K562 (cell line): ENCODE data around the gene CCDC172. TPM values are rescaled to one million over a fixed set of nuclear protein-coding genes. Genes with fewer than 3 reads are reported as not detected.

ENCODE experiments used
- ATAC-seq: fragments of 200-7000 bp; cut with Tn5 transposase; 3 replicates; pipeline ENCODE4 v1.9.1; 2020; ENCODE audit warnings: moderate library complexity
- BruUV-seq: library from RNA; stranded (reverse); fragments of 400-500 nt; replicated peaks from 2 replicates; lab custom pipeline; 2021; lab: Mats Ljungman, UMichigan
- CTCF ChIA-PET: fragments of 300-600 bp; formaldehyde crosslinking; extraction: SDS; loops from one replicate; lab custom pipeline; 2021; ENCODE audit warnings: low intra/inter-chr PET ratio; lab: Yijun Ruan, JAX
- POLR2A ChIA-PET: fragments of 300-600, 350-650 bp; sonication (Branson Sonifier 250); formaldehyde crosslinking; extraction: SDS; loops from one replicate; lab custom pipeline; 2021; ENCODE audit warnings: antibody characterized with exemption, inconsistent platforms; lab: Yijun Ruan, JAX
- DNase-seq, 4 experiments: peaks; one replicate each; pipeline versions ENCODE4 v3.0.0 to v3.0.0-alpha.2; 2011 to 2018; ENCODE audit warnings: low spot score in 3 of 4, mixed read lengths in 3 of 4; ENCODE audit errors: extremely low read depth in 1 of 4
- FAIRE-seq: peaks from 2 replicates; lab custom pipeline; 2011; peaks lifted over from hg19 to GRCh38; lab: Jason Lieb, UNC
- H2AFZ ChIP-seq: 2 replicates; pipeline ENCODE4 v1.6.0; 2011; ENCODE audit warnings: low read depth, low read length, control low read depth, inconsistent platforms
- H3K27ac ChIP-seq: fragments of 200-600 bp; 3 replicates; pipeline ENCODE4 v1.8.0; 2011; ENCODE audit warnings: low read depth, mild to moderate bottlenecking, control low read depth, inconsistent platforms, low read length, moderate library complexity, mixed read lengths; ENCODE audit errors: extremely low read depth
- H3K27me3 ChIP-seq, 2 experiments: fragments of 300-600 bp in 1 of 2; 2 replicates in 1 of 2; 3 replicates in 1 of 2; pipeline versions ENCODE4 v1.6.0 to v1.8.0; 2011; ENCODE audit warnings: inconsistent platforms in 2 of 2, low read length in 2 of 2, mild to moderate bottlenecking in 1 of 2, mixed read lengths in 1 of 2, moderate library complexity in 1 of 2; ENCODE audit not compliant: control insufficient read depth in 2 of 2, insufficient read depth in 2 of 2
- H3K36me3 ChIP-seq: fragments of 300-600 bp; 3 replicates; pipeline ENCODE4 v1.8.0; 2011; ENCODE audit warnings: mild to moderate bottlenecking, low read length, inconsistent platforms; ENCODE audit not compliant: control insufficient read depth, insufficient read depth
- H3K4me1 ChIP-seq, 2 experiments: fragments of 200-600 bp in 1 of 2; replicated peaks in 1 of 2; 2 replicates in 1 of 2; 3 replicates in 1 of 2; pipeline versions ENCODE4 v1.5.1 to v1.8.0; 2011; ENCODE audit warnings: inconsistent platforms in 2 of 2, low read length in 2 of 2, mild to moderate bottlenecking in 1 of 2, mixed read lengths in 1 of 2, moderate library complexity in 1 of 2; ENCODE audit not compliant: control insufficient read depth in 2 of 2, insufficient read depth in 2 of 2
- H3K4me2 ChIP-seq: 2 replicates; pipeline ENCODE4 v1.6.1; 2011; ENCODE audit warnings: low read length, control low read depth, inconsistent platforms, mixed read lengths; ENCODE audit not compliant: insufficient read depth
- H3K4me3 ChIP-seq: fragments of 200-600 bp; sonication (generic), shearing (Covaris generic); 2 replicates; pipeline ENCODE4 v1.5.1; 2016; ENCODE audit warnings: control low read depth, inconsistent platforms
- H3K79me2 ChIP-seq: fragments of 200-600 bp; 3 replicates; pipeline ENCODE4 v1.8.0; 2011; ENCODE audit warnings: low read length, inconsistent platforms; ENCODE audit not compliant: control insufficient read depth, insufficient read depth
- H3K9ac ChIP-seq, 2 experiments: 2 replicates each; pipeline versions ENCODE4 v1.6.0 to v1.6.1; 2011; ENCODE audit warnings: low read depth in 2 of 2, low read length in 2 of 2, control low read depth in 1 of 2, inconsistent platforms in 1 of 2, mild to moderate bottlenecking in 1 of 2, mixed read lengths in 1 of 2; ENCODE audit not compliant: insufficient read depth in 1 of 2
- H3K9me1 ChIP-seq: one replicate; pipeline ENCODE4 v1.6.0; 2011; ENCODE audit warnings: inconsistent platforms, mild to moderate bottlenecking, low read length, moderate library complexity; ENCODE audit not compliant: control insufficient read depth, insufficient read depth
- H3K9me3 ChIP-seq: replicated peaks from 2 replicates; pipeline ENCODE4 v1.5.1; 2011; ENCODE audit warnings: low read depth, low read length, inconsistent platforms; ENCODE audit not compliant: control insufficient read depth, insufficient read depth
- H4K20me1 ChIP-seq: replicated peaks from 2 replicates; pipeline ENCODE4 v1.6.1; 2011; ENCODE audit warnings: low read length, inconsistent platforms, mixed read lengths; ENCODE audit not compliant: control insufficient read depth, insufficient read depth
- ASH1L ChIP-seq: fragments of 450-650 bp; IDR thresholded peaks from 2 replicates; pipeline ENCODE4 v1.6.1; 2018; ENCODE audit warnings: borderline replicate concordance, mild to moderate bottlenecking, low read depth; ENCODE audit not compliant: partially characterized antibody
- COPS2 ChIP-seq: fragments of 450-650 bp; conservative IDR thresholded peaks from 2 replicates; pipeline ENCODE4 v1.6.1; 2016; ENCODE audit warnings: mild to moderate bottlenecking, moderate library complexity
- DACH1 ChIP-seq: fragments of 450-650 bp; IDR thresholded peaks from 2 replicates; pipeline ENCODE4 v1.6.1; 2018; ENCODE audit not compliant: partially characterized antibody
- DIDO1 ChIP-seq: fragments of 450-650 bp; IDR thresholded peaks from 2 replicates; pipeline ENCODE4 v1.6.1; 2016; ENCODE audit warnings: low read depth, missing biosample characterization, missing genetic modification characterization
- FIP1L1 ChIP-seq: fragments of 200-400 bp; formaldehyde crosslinking; IDR thresholded peaks from 2 replicates; pipeline ENCODE4 v1.6.1; 2018; ENCODE audit warnings: mild to moderate bottlenecking, low read depth, low read length; ENCODE audit not compliant: poor library complexity, severe bottlenecking
- GABPA ChIP-seq: fragments of 200-800 bp; sonication (Bioruptor generic); conservative IDR thresholded peaks from 2 replicates; pipeline ENCODE4 v1.6.1; 2016; ENCODE audit warnings: low read depth, missing genetic modification characterization, missing compliant biosample characterization
- HDAC3 ChIP-seq: fragments of 450-650 bp; IDR thresholded peaks from 2 replicates; pipeline ENCODE4 v1.6.1; 2018; ENCODE audit warnings: borderline replicate concordance, mild to moderate bottlenecking, moderate library complexity; ENCODE audit not compliant: partially characterized antibody
- HMGN3 ChIP-seq: IDR thresholded peaks from 2 replicates; pipeline ENCODE4 v1.6.1; 2011; ENCODE audit warnings: borderline replicate concordance, low read depth, mild to moderate bottlenecking, mixed read lengths, low read length; ENCODE audit not compliant: insufficient read length; ENCODE audit errors: extremely low read depth
- RHOXF2B ChIP-seq: fragments of 250-450 bp; sonication (Bioruptor Pico); conservative IDR thresholded peaks from 2 replicates; pipeline ENCODE4 v1.5.1; 2021
- TAF7 ChIP-seq: fragments of 450-650 bp; IDR thresholded peaks from 2 replicates; pipeline ENCODE4 v1.6.1; 2016; ENCODE audit warnings: missing genetic modification characterization, missing compliant biosample characterization
- ZNF57 ChIP-seq: fragments of 450-650 bp; formaldehyde crosslinking; IDR thresholded peaks from 2 replicates; pipeline ENCODE4 v1.4.0; 2020; ENCODE audit warnings: mild to moderate bottlenecking, moderate library complexity
- ZNF668 ChIP-seq: fragments of 250-450 bp; sonication (Bioruptor Pico); IDR thresholded peaks from 2 replicates; pipeline ENCODE4 v1.8.0; 2022; ENCODE audit warnings: mild to moderate bottlenecking, inconsistent platforms
- WGBS: fragments of 100-300 bp; shearing (Covaris generic); methylation state at CpG from one replicate; pipeline ENCODE4 v1.1.6; 2016; ENCODE audit warnings: low coverage, mixed read lengths; ENCODE audit not compliant: insufficient coverage; ENCODE audit errors: missing lambda C conversion rate; 5-methylcytosine and 5-hydroxymethylcytosine counted together
- in situ Hi-C: fragments of 300-500 bp; cut with MboI; formaldehyde crosslinking; loops from 4 replicates; pipeline ENCODE4 v1.15.0; 2018; ENCODE audit warnings: inconsistent platforms, mixed read lengths
- intact Hi-C: fragments of 100-400 bp; cut with micrococcal nuclease; formaldehyde crosslinking; loops from 2 replicates; pipeline ENCODE4 v1.14.2; 2022
- polyA plus RNA-seq, 8 experiments: library from polyadenylated mRNA; depleted of rRNA in 4 of 8; stranded (reverse) in 5 of 8; unstranded in 3 of 8; fragments of >200 nt; fragmentation: Nextera tagmentation in 2 of 8; fragmentation: Illumina TruSeq in 1 of 8; extraction: Ambion mirVana in 2 of 8; extraction: Trizol in 1 of 8; gene quantifications; 2 replicates each; pipeline versions ENCODE4 v1.2.1 to v1.2.3, GENCODE V29; 2011 to 2014; ENCODE audit warnings: inconsistent platforms in 1 of 8, missing spikeins in 1 of 8
- total RNA-seq, 7 experiments: library from RNA; depleted of rRNA in 6 of 7; stranded (reverse); fragments of >200 nt in 6 of 7; fragmentation: Illumina TruSeq in 2 of 7; extraction: Trizol in 2 of 7; gene quantifications; 2 replicates each; pipeline versions ENCODE4 v1.2.1 to v1.2.3, GENCODE V29; 2011 to 2021; ENCODE audit warnings: low replicate concordance in 1 of 7

Gene CCDC172
- total and polyA plus RNA-seq, 9 of the 15 experiments (the other 6 are each of a cell fraction or from before 2014, with no cell fraction given): not detected

DNA sequence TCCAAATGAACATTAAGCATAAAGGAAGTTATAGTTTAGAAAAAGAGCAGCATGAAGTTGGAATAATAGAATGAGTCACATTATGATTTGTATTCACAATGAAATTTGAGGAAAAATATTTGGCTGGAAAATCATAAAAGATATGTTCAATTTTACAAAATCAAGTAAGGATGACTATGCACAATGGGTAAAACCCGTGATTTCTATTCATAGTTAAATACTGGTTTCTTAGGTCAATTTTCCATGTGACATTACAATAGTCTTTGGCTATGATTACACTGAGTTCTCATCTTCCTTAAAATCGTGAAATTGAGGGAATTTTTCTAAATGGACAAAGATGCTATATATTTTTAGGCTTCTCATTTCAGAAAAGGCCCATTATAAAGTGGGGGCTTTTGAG, 17.4 kb upstream of the CCDC172 start:
- Histone ChIP-seq H3K4me1 (no peaks in the 10 kb centered on the region), H3K27ac (no peak overlapping the region), H3K9me1 (no peaks in the 10 kb centered on the region), H3K4me2 (no peak overlapping the region), H3K9me3 (no peaks in the 10 kb centered on the region), H2AFZ (no peak overlapping the region), H3K79me2 (no peaks in the 10 kb centered on the region), H3K36me3 (no peaks in the 10 kb centered on the region), H3K9ac (no peak overlapping the region), H4K20me1 (no peaks in the 10 kb centered on the region), H3K27me3 (no peaks in the 10 kb centered on the region), H3K4me3 (no peak overlapping the region)
- DNase-seq: no peak
- no peak for ATAC-seq
- in situ Hi-C loops (no loop called here), intact Hi-C loops (no loop called here)
- WGBS: 0% methylated on average over 2 of the region's 2 CpGs
- POLR2A ChIA-PET: no interaction called here
- no TSS peak for BruUV-seq
- TF ChIP-seq ZNF668 (CRISPR knock-in tag): no peak
- no peak for TF ChIP-seq HDAC3
- TF ChIP-seq FIP1L1: no peak
- no peak for TF ChIP-seq ASH1L
- TF ChIP-seq ZNF57 (CRISPR knock-in tag): no peak
- TF ChIP-seq TAF7 (tag): no peak
- no peak for TF ChIP-seq DACH1
- TF ChIP-seq GABPA (tag): no peak
- no peak for TF ChIP-seq DIDO1
- TF ChIP-seq HMGN3: no peak
- no peak for TF ChIP-seq COPS2
- no peak for TF ChIP-seq RHOXF2B (CRISPR knock-in tag)
- CTCF ChIA-PET: no interaction called here
- no peak for FAIRE-seq
